NCI-H1436 (cell line): ENCODE results near the gene LHX1.
A peak's percentile ranks its signal among the peaks of the same experiment; 100 is the strongest.

Experiments
- DNase-seq: peaks from one replicate; lab custom pipeline; 2025; lab: John Stamatoyannopoulos, UW

The LHX1 gene

GRCh38 chr17:36972186-36972700 is 35.0 kb downstream of the LHX1 start:
- DNase-seq = no peak

GRCh38 chr17:36972905-36973304 is 35.6 kb downstream of the LHX1 start:
- no peak for DNase-seq

DNA sequence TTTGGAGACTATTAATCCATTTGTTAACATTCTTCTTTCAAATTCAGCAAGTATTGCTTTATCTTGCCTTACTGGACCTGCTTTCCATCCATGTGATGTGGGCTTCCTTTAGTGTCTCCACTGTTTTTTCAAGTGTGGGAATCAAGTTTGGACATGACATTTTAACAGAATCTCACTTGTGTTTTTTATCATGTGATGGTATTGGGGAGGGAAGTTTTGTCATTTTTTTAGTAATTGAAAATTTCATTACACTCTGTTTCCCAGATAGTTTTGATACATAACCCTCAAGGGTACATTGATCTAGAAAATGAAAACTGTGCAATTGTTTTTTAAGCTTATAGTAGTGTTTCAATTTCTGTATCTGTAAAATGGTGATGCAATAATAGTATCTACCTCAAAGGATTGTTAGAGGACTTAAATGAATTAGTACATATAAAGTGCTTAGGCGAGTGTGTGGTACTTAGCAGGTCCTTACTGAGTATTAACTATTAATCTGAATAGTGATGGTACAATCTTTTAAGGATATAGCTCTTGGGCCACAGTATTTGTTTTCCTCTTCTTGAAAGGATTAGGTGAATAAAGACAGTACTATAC is 38.7 kb downstream of the LHX1 start:
- no peak for DNase-seq

DNA sequence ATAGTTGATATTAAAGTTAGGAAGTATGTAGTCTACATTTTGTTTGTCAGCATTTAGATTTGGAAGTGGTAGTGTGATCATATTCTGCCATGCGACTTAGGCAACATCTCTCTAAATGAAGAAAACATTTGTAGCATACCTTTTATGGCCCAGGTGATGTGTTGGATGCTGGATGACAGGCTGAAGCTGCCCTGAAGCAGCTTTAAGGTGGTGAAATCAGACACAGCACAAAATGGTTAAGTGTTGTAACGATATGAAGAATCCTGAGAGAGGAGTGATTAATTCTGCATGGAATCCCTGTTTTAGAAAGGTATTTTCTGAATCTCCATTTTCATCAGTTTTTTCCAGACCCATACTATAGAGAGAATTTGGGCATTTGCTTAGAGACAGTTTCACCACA is 39.8 kb downstream of the LHX1 start:
- no peak for DNase-seq

DNA sequence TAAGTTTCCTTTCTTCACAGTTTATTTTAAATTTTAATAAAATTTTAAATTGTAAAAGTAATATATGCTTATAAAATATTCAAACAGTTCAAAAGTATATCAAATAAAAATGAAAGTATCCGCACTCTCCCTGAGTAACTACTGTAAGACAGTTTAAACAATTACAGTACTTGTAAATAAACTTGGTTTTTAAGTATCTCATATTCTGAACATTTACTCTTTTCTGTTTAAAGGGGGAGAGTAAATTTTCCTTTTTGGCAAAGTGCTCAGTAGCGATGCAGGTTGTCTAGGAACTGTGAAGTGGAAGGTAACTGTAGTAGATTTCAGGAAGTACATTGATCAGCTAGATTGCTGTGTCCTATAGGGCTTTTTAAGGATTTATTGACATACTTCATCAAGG is 40.3 kb downstream of the LHX1 start:
- no peak for DNase-seq

DNA sequence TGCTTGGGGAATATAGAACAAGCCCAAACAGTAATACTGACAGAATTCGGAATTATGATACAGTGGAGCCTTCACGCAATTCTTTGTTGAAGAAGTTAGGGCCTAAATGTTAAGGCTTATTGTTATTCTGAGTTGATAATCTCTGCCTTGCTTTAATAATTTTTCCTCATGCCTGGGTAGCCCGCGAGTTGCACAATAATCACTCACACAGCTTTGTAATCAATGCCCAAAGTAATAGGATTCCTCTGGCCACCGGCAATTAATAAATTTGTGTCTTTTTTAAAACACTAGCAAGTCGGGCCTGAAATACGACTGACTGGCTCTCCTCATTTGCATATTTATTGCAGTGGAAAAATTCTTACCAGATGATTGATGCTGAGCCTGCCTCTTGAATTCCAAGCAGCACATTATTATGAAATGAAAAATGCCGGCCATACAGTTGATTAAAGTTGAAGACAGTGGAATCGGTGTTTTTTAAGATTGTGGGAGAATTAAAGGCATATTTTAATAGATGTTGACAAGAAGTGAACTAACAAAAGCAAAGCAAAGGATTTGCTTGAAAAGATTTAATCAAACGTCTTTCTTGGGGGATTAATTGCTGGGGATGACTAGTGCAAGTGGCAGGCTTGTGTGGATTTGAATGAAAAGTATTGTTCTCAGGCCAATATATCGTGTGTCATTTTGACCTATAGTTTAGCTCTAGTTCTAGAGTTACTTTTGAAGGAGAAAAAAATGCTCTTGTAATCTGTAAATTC is 41.7 kb downstream of the LHX1 start:
- no peak for DNase-seq

DNA sequence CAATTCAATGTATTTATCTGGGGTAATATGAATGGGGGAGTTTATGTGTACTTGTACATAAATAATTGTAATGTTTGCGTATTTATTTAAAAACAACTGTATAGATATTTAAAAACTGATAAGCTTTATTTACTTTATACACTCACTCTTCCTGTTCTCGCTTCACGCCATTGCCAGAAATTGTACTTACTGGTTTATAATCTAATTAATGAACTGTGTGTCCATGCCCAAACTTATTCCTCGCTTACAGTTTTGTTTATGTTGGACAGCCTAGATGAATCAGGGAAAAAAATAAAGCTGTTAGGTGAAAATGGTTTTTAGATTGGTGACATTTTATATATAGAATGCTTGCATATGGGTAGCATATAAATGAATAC is 42.3 kb downstream of the LHX1 start:
- no peak for DNase-seq

- DNase-seq = no peak
Measured at GRCh38 chr17:36980280-36980761, 43.0 kb downstream of the LHX1 start.

DNA sequence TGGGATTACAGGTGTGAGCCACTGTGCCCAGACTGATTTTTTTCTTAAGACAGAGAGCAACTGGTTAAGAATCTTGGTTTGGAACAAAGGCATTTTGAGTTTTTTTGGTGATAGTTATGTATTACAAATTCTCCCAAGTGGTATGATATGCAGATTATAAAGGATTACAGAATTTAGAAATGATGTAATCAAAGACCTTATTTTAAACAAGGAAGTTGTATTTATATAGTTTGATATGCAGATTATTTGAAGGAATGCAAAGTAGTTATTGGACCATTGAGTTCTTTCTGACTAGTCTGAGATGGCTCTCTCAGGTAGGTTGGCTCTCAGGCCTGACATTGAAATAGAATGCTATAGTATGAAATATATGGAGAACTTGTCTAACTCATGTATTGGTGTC is 46.3 kb downstream of the LHX1 start:
- DNase-seq = no peak

GRCh38 chr17:36989173-36989572 is 51.9 kb downstream of the LHX1 start:
- no peak for DNase-seq

GRCh38 chr17:36992701-36993100 is 55.4 kb downstream of the LHX1 start:
- no peak for DNase-seq

GRCh38 chr17:36993227-36993626 is 56.0 kb downstream of the LHX1 start:
- DNase-seq = peak; percentile 71
